Stimulated activated naive CD8-positive, alpha-beta T cell treated with anti-CD3 and anti-CD28 coated beads, Interleukin-15, amount 100 ng/mL, for 72 hours (primary cell): ENCODE results near the gene DPH6.

Experiments used
- ATAC-seq: fragments of 150-1000 bp; cut with Tn5 transposase; 2 replicates; pipeline ENCODE4 v1.10.0; 2021; ENCODE audit warnings: mild to moderate bottlenecking, moderate library complexity
- DNase-seq, 2 donors: peaks; one replicate each; pipeline ENCODE4 v3.0.0; 2021 to 2022
- H3K27ac Mint-ChIP-seq, 2 donors: one replicate each; pipeline ENCODE4 v1.8.0; 2022; ENCODE audit warnings: mild to moderate bottlenecking in 2 of 2, mixed read lengths in 2 of 2, moderate library complexity in 2 of 2
- H3K27me3 Mint-ChIP-seq: one replicate; pipeline ENCODE4 v1.8.0; 2022; ENCODE audit warnings: mixed read lengths
- H3K4me1 Mint-ChIP-seq: one replicate; pipeline ENCODE4 v1.8.0; 2022; ENCODE audit warnings: mild to moderate bottlenecking, mixed read lengths
- H3K4me3 Mint-ChIP-seq, 2 donors: one replicate each; pipeline ENCODE4 v1.8.0; 2022; ENCODE audit warnings: mild to moderate bottlenecking in 2 of 2, mixed read lengths in 2 of 2, moderate library complexity in 1 of 2
- H3K9me3 Mint-ChIP-seq, 2 donors: one replicate each; pipeline ENCODE4 v1.8.0; 2022; ENCODE audit warnings: mixed read lengths in 2 of 2

The DPH6 gene

GRCh38 chr15:35550957-35551356 lies 5.0 kb upstream of the DPH6 start:
- peaks cover 16% of the 10 kb centered on the region for H3K4me1 Mint-ChIP-seq
- H3K27ac Mint-ChIP-seq: no peak overlapping the region
- H3K27me3 Mint-ChIP-seq: no peaks in the 10 kb centered on the region
- DNase-seq (no peak), ATAC-seq (no peak)
- no peak overlapping the region for H3K4me3 Mint-ChIP-seq
- H3K9me3 Mint-ChIP-seq: peaks cover 0 to 3% of the 10 kb centered on the region in 2 donors

DNA sequence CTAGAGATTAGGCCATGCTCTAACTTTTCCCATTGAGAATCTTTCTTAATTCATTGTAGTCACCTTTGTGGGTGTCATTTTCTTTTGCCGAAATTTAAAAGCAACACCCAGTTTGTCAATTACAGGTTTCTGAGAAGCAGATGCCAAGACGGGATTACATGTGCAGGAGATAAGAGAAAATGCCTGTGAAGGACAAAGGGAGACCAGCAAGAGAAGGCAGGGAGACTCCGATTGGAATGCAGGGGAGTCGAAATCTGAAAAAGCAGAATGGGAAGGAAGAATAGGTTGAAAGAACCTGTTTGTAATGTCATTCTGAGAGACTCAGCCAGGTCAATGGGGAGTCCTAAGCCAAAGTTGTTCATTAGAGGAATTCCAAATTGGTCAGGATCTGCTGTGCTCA lies 3.6 kb upstream of the DPH6 start:
- Mint-ChIP-seq H3K4me1 (peaks cover 27% of the 10 kb centered on the region), H3K4me3 (no peak overlapping the region), H3K27ac (no peak overlapping the region), H3K9me3 (peaks cover 0 to 3% of the 10 kb centered on the region in 2 donors), H3K27me3 (no peaks in the 10 kb centered on the region)
- DNase-seq: no peak
- no peak for ATAC-seq

GRCh38 chr15:35548435-35548834 lies 2.5 kb upstream of the DPH6 start:
- Mint-ChIP-seq H3K9me3 (peaks cover 0 to 3% of the 10 kb centered on the region in 2 donors), H3K4me3 (no peak overlapping the region), H3K27me3 (no peaks in the 10 kb centered on the region), H3K4me1 (peaks cover 33% of the 10 kb centered on the region), H3K27ac (no peak overlapping the region)
- DNase-seq (no peak), ATAC-seq (no peak)

- ATAC-seq (no peak), DNase-seq (no peak)
- Mint-ChIP-seq H3K27ac (no peak overlapping the region), H3K9me3 (peaks cover 0 to 3% of the 10 kb centered on the region in 2 donors), H3K27me3 (no peaks in the 10 kb centered on the region), H3K4me3 (no peak overlapping the region), H3K4me1 (peaks cover 34% of the 10 kb centered on the region)
Observed at GRCh38 chr15:35547775-35548364, 1.9 kb upstream of the DPH6 start.

DNA sequence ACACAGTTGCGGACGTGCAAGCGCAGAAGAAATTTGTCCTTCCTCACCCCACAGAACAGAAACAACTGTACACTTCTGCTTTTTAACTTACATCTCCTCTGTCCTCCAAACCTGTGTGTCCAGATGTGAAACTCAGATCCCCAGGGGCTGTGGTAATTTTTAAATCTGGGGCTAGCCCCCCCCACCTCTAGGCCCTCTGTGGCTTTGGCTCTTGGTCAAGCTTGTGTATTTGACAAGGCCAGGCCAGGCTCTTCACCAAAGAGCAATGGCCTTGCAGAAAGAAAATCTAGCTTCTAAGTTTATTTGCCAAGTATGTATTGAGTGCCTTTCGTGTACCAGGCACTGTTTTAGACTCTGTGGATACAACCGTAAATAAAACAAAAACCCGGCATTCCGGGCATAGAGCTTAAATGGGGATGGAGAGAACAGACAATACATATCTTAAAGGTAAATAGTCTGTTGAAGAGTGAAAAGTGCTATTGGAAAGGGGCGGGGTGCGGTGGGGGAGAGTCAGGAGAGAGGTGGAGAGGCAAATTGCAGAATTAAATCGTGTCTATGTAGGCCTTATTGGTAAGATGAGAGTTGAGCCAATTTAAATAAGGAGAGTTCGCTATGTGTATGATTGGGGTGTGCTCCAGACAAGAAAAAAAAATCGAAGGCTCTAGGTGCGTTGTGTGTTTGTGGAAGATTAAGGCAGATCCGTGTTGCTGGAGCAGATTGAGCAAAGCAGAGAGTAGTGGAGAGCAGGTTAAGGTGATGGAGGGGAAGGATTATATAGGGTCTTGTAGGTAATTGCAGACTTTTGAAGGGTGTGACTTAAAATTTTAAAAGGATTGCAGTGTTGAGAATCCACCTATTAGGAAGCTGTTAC lies 781 bp upstream of the DPH6 start:
- no peak for ATAC-seq
- peaks cover 34% of the 10 kb centered on the region for H3K4me1 Mint-ChIP-seq
- H3K27me3 Mint-ChIP-seq: no peaks in the 10 kb centered on the region
- no peak for DNase-seq
- peaks cover 0 to 3% of the 10 kb centered on the region in 2 donors for H3K9me3 Mint-ChIP-seq
- peak overlapping the region; percentile 93 to 94 for H3K4me3 Mint-ChIP-seq
- H3K27ac Mint-ChIP-seq: peak overlapping the region; percentile 71 to 99

DNA sequence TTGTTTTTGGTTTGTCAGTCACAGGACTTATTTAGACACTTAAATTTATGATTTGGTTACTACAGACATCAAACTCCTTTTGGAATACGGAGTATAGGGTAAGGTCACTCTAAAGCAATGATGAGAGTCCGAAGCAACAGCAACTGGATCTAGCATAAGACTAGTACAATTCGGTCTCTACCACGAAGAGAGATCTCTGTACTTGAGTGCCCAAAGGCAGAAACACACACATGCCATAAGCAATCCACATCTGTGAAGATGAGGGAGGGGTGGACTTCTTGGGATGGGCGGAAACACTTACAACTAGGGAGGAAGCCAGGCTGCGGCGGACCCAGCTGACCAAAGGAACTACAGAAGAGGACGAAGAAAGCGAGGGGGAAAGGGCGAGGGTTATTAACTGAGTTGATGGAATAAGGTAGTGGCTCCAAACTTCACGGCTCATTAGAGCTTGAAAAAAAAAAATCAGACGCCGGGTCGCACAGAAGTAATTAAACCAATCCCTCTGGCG lies 595 bp downstream of the DPH6 start:
- H3K4me3 Mint-ChIP-seq: peak overlapping the region; percentile 93 to 94
- peak in 1 of 2 donors; percentile 29 for DNase-seq
- peaks cover 34% of the 10 kb centered on the region for H3K4me1 Mint-ChIP-seq
- no peaks in the 10 kb centered on the region for H3K27me3 Mint-ChIP-seq
- H3K27ac Mint-ChIP-seq: peak overlapping the region; percentile 99
- peaks cover 0 to 3% of the 10 kb centered on the region in 2 donors for H3K9me3 Mint-ChIP-seq
- peak; percentile 27 for ATAC-seq

DNA sequence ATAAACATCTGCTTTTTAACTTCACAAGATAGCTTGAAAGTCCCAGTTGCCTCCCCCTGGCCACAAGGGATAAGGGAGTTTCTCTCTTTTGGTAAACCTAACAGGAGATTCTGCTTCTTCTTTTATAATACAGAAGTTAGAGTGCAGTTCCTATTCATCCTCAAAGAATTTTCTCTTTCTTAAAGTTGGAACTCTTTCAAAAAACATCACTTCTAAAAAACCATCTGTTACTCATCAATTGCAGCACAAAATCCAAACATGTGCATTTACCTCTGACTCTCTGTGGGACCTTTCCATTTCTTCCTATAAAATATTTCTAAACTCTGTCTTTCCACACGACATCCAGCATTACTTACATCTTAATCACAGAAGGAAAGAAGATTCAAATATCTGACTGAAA lies 5.1 kb downstream of the DPH6 start:
- H3K27ac Mint-ChIP-seq: no peak overlapping the region

DNA sequence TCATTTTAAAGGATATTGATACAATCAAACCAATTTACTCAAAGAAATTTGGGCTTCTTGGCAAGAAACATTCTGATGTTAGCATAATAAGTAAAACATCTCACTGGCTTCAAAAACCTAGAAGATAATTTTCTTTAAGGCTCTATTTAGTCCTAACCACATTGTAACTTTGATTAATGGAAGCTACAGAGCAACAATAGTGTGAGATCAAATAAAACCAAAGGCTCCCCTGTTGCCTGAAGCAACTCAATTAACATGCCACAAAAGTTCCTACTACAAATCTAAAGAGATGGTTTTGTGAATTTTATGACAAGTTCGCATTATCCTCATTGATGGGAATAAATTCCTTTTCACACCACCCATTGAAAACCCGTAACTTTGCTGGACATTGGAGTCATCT lies 5.9 kb downstream of the DPH6 start:
- H3K4me1 Mint-ChIP-seq: peaks cover 11% of the 10 kb centered on the region
- H3K9me3 Mint-ChIP-seq: no peaks in the 10 kb centered on the region
- H3K27ac Mint-ChIP-seq: no peak overlapping the region
- ATAC-seq (no peak), DNase-seq (no peak)
- H3K27me3 Mint-ChIP-seq: no peaks in the 10 kb centered on the region
- H3K4me3 Mint-ChIP-seq: no peak overlapping the region

More for the DNA sequence above, 5.1 kb downstream of the DPH6 start:
- ATAC-seq: no peak
- DNase-seq: no peak
- no peaks in the 10 kb centered on the region for H3K9me3 Mint-ChIP-seq
- H3K4me1 Mint-ChIP-seq: peaks cover 18% of the 10 kb centered on the region
- no peaks in the 10 kb centered on the region for H3K27me3 Mint-ChIP-seq
- H3K4me3 Mint-ChIP-seq: no peak overlapping the region

DNA sequence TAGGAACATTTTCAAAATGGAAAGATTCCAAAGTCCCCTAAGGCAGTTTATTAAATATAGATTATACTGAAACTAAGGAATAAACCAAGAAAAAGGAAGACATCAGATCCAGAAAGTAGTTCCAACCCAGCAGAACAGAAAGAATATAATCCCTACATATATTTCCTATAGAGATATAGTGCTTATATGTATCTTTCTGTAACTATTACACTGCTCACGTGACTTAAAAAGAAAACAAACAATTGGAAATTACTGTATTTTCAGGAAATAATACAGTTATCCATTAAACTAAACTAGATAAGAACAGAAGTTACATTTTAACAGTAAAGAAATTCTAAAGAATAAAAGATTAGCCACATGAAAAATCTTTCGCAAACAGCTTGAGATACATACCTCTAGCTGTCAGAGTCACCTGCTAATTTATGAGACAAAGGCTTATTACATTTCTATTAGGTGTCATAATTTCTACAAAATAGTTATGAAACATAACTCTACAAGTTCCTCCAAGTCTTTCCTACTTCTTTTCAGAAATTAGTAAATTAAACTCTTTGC lies 10.5 kb downstream of the DPH6 start:
- H3K27ac Mint-ChIP-seq: no peak overlapping the region
- no peak overlapping the region for H3K4me3 Mint-ChIP-seq
- no peak for ATAC-seq
- DNase-seq: no peak
- H3K4me1 Mint-ChIP-seq: no peaks in the 10 kb centered on the region
- H3K27me3 Mint-ChIP-seq: no peaks in the 10 kb centered on the region
- H3K9me3 Mint-ChIP-seq: no peaks in the 10 kb centered on the region

- no peak for DNase-seq
Observed at GRCh38 chr15:35533130-35534110, 12.5 kb downstream of the DPH6 start.

DNA sequence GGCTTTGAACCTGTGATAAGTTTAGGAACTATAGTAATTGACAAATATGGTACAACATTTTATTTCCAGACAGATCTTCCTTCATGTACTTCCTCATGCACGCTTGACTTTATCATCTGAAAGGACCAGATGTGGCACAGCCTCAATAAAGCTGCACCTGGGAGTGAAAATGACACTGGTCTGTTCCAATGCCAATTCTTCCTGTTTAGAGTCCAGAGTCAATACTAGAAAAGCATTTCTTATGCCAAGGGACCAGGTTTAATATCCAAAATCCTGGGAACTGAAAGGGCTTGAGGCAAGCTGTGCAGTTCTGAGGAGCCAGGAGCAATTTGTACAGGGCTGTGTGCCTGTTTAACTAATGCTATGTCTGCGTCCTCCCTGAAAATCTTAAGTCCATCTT lies 15.3 kb downstream of the DPH6 start:
- ATAC-seq (no peak), DNase-seq (no peak)
- no peaks in the 10 kb centered on the region for H3K27me3 Mint-ChIP-seq
- H3K27ac Mint-ChIP-seq: no peak overlapping the region
- H3K4me1 Mint-ChIP-seq: no peaks in the 10 kb centered on the region
- H3K9me3 Mint-ChIP-seq: peaks cover 10 to 12% of the 10 kb centered on the region in 2 donors
- H3K4me3 Mint-ChIP-seq: no peak overlapping the region

More at GRCh38 chr15:35533130-35534110, 12.5 kb downstream of the DPH6 start:
- peaks cover 10 to 12% of the 10 kb centered on the region in 2 donors for H3K9me3 Mint-ChIP-seq
- H3K27ac Mint-ChIP-seq: no peak overlapping the region
- H3K4me1 Mint-ChIP-seq: no peaks in the 10 kb centered on the region
- H3K27me3 Mint-ChIP-seq: no peaks in the 10 kb centered on the region
- ATAC-seq: no peak
- no peak overlapping the region for H3K4me3 Mint-ChIP-seq

- DNase-seq (no peak), ATAC-seq (no peak)
- no peak overlapping the region for H3K4me3 Mint-ChIP-seq
- no peak overlapping the region for H3K27ac Mint-ChIP-seq
- peaks cover 10 to 12% of the 10 kb centered on the region in 2 donors for H3K9me3 Mint-ChIP-seq
- no peaks in the 10 kb centered on the region for H3K27me3 Mint-ChIP-seq
- H3K4me1 Mint-ChIP-seq: no peaks in the 10 kb centered on the region
Observed at GRCh38 chr15:35529784-35530183, 16.2 kb downstream of the DPH6 start.

- Mint-ChIP-seq H3K4me1 (no peaks in the 10 kb centered on the region), H3K9me3 (no peaks in the 10 kb centered on the region), H3K27ac (no peak overlapping the region), H3K27me3 (no peaks in the 10 kb centered on the region), H3K4me3 (no peak overlapping the region)
- DNase-seq (no peak), ATAC-seq (no peak)
Observed at GRCh38 chr15:35522061-35522460, 23.9 kb downstream of the DPH6 start.

DNA sequence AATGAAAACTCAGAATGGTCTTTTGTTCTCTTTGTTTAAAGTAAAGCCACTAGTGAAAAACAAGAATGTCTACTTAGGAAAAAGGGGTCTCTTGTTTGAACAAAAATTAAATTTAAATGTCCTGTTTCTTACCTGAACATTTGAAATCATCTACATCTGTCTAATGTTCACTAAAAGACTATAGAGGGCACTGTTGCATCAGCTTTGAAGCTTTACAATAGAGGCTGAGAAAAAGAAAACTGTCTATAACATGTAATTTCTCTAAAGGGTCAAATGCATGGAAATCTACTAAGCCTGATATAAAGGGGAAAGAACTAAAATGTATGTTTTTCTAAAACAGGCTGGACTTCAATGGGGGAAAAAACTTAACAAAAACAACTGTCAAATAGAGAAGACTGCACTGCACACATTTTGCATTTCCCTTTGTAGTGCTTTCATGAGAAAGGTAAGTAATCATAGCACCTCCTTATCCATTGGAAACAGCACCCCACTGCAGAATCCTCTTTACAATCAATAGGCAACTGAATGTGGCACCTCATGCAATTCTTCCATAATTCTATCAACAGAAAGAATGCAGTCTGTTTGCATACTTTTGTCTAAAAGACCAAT lies 26.3 kb downstream of the DPH6 start:
- Mint-ChIP-seq H3K4me3 (no peak overlapping the region), H3K9me3 (no peaks in the 10 kb centered on the region), H3K27me3 (no peaks in the 10 kb centered on the region), H3K27ac (peak overlapping the region in 1 of 2 donors; percentile 19), H3K4me1 (no peaks in the 10 kb centered on the region)
- DNase-seq (no peak), ATAC-seq (peak; percentile 57)

DNA sequence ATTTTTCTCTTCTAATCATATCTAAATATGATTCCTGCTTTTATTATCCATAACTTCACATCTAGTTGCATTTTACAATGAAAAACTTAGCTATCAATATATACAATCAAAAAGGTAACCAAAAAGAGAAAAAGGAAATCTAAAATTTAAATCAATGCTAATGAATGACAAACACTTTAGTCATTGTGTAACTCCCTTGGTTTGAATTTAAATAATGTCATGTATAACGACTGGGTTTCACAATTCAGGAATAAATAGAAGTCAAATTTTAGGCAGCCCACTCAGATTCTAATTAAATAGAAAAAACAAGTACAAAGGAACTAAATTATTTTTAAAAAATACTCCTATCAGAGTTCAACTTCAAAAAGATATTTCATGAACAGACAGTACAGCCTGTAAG lies 26.9 kb downstream of the DPH6 start:
- Mint-ChIP-seq H3K27ac (no peak overlapping the region), H3K9me3 (no peaks in the 10 kb centered on the region), H3K4me1 (no peaks in the 10 kb centered on the region), H3K4me3 (no peak overlapping the region), H3K27me3 (no peaks in the 10 kb centered on the region)
- no peak for DNase-seq
- ATAC-seq: no peak
